Esophagus muscularis mucosa (tissue), 4 donors: ENCODE measurements around the gene OMG. TPM values are rescaled to one million over a fixed set of nuclear protein-coding genes. Genes with fewer than 3 reads are reported as not detected.

Source experiments
- DNase-seq: peaks from one replicate; pipeline ENCODE4 v3.0.0-alpha.2; 2017; ENCODE audit errors: extremely low spot score
- H3K27ac ChIP-seq, 4 donors: fragments of 200-600 bp; sonication (generic); replicated peaks in 1 of 4; 1 replicate in 3 of 4; 2 replicates in 1 of 4; pipeline ENCODE4 v1.5.1; 2016 to 2019; ENCODE audit warnings: mild to moderate bottlenecking in 1 of 4
- H3K27me3 ChIP-seq, 4 donors: fragments of 200-600 bp; sonication (generic); one replicate each; pipeline versions ENCODE4 v1.5.1 to v1.6.0; 2016 to 2019
- H3K36me3 ChIP-seq, 4 donors: fragments of 200-600 bp; sonication (generic); one replicate each; pipeline ENCODE4 v1.5.1; 2016 to 2019
- H3K4me1 ChIP-seq, 4 donors: fragments of 200-600 bp; sonication (generic); one replicate each; pipeline ENCODE4 v1.5.1; 2016 to 2019
- H3K4me3 ChIP-seq, 4 donors: fragments of 200-600 bp; sonication (generic); 1 replicate in 2 of 4; 2 replicates in 2 of 4; pipeline ENCODE4 v1.5.1; 2016 to 2019; ENCODE audit warnings: mild to moderate bottlenecking in 4 of 4, moderate library complexity in 1 of 4
- H3K9me3 ChIP-seq, 4 donors: fragments of 200-600 bp; sonication (generic); 1 replicate in 3 of 4; 2 replicates in 1 of 4; pipeline ENCODE4 v1.5.1; 2016 to 2019
- EP300 ChIP-seq: sonication (generic); formaldehyde crosslinking; IDR thresholded peaks from one replicate; pipeline ENCODE4 v1.6.1; 2017; ENCODE audit warnings: antibody characterized with exemption
- POLR2A ChIP-seq: fragments of 450-650 bp; IDR thresholded peaks from one replicate; pipeline ENCODE4 v1.6.1; 2017; ENCODE audit warnings: antibody characterized with exemption, moderate library complexity, mild to moderate bottlenecking, low read depth
- POLR2AphosphoS5 ChIP-seq, 2 donors: sonication (generic); formaldehyde crosslinking; IDR thresholded peaks; one replicate each; pipeline ENCODE4 v1.6.1; 2017; ENCODE audit warnings: antibody characterized with exemption in 2 of 2
- WGBS: methylation state at CpG from one replicate; pipeline ENCODE4 v1.1.5; 2018; 5-methylcytosine and 5-hydroxymethylcytosine counted together
- intact Hi-C: fragments of 100-400 bp; cut with DNase I; formaldehyde crosslinking; loops from one replicate; pipeline ENCODE4 v1.15.1; 2023
- total RNA-seq, 4 donors: library from RNA; depleted of rRNA; stranded (reverse); fragments of >200 nt; gene quantifications; one replicate each; pipeline versions ENCODE4 v1.1.0 to v1.2.1, GENCODE V29; 2016
- TF ChIP-seq, protein P1 (sequence below), 3 experiments: fragments of 200-600 bp in 2 of 3; fragments of 450-650 bp in 1 of 3; sonication (generic) in 2 of 3; IDR thresholded peaks; one replicate each; pipeline ENCODE4 v1.5.1; 2017 to 2019; ENCODE audit warnings: antibody characterized with exemption in 3 of 3, mild to moderate bottlenecking in 2 of 3, moderate library complexity in 1 of 3

The OMG gene
- total RNA-seq, 4 donors from 2014 or later, result 0.66 to 1.1 TPM; not detected in 2

DNA sequence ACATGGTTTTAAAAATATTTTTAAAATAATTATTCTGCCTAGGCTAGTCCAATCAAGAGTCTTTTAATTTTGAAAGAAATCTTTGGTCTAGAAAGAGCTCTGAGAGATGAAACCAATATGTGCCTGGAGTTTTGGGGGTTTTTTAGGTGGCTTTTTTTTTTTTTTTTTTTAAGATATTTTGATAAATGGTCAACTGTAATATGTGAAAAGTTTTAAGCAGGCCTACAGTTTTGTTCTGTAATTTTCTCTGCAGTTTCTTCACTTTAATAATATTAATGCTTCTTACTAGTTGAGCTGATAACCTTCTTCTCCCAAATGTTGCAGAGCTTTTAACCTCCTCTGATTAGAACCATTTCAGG is 45.1 kb downstream of the OMG start:
- intact Hi-C loops, result no loop called here
- peaks cover 0 to 6% (median 2%) of the 10 kb centered on the region in 4 donors for H3K4me1 ChIP-seq
- no peaks in the 10 kb centered on the region for H3K9me3 ChIP-seq
- no peak overlapping the region for H3K27ac ChIP-seq
- H3K27me3 ChIP-seq, result no peaks in the 10 kb centered on the region
- DNase-seq, result no peak
- no peak for TF ChIP-seq EP300
- TF ChIP-seq, protein P1, sequence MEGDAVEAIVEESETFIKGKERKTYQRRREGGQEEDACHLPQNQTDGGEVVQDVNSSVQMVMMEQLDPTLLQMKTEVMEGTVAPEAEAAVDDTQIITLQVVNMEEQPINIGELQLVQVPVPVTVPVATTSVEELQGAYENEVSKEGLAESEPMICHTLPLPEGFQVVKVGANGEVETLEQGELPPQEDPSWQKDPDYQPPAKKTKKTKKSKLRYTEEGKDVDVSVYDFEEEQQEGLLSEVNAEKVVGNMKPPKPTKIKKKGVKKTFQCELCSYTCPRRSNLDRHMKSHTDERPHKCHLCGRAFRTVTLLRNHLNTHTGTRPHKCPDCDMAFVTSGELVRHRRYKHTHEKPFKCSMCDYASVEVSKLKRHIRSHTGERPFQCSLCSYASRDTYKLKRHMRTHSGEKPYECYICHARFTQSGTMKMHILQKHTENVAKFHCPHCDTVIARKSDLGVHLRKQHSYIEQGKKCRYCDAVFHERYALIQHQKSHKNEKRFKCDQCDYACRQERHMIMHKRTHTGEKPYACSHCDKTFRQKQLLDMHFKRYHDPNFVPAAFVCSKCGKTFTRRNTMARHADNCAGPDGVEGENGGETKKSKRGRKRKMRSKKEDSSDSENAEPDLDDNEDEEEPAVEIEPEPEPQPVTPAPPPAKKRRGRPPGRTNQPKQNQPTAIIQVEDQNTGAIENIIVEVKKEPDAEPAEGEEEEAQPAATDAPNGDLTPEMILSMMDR (IDR thresholded peaks at IDR 0.05), result no peak
- no peak for TF ChIP-seq POLR2AphosphoS5 (IDR thresholded peaks at IDR 0.05)
- no peak for TF ChIP-seq POLR2A
- H3K4me3 ChIP-seq, result no peak overlapping the region
- H3K36me3 ChIP-seq, result peaks cover 7 to 27% (median 12%) of the 10 kb centered on the region in 4 donors

DNA sequence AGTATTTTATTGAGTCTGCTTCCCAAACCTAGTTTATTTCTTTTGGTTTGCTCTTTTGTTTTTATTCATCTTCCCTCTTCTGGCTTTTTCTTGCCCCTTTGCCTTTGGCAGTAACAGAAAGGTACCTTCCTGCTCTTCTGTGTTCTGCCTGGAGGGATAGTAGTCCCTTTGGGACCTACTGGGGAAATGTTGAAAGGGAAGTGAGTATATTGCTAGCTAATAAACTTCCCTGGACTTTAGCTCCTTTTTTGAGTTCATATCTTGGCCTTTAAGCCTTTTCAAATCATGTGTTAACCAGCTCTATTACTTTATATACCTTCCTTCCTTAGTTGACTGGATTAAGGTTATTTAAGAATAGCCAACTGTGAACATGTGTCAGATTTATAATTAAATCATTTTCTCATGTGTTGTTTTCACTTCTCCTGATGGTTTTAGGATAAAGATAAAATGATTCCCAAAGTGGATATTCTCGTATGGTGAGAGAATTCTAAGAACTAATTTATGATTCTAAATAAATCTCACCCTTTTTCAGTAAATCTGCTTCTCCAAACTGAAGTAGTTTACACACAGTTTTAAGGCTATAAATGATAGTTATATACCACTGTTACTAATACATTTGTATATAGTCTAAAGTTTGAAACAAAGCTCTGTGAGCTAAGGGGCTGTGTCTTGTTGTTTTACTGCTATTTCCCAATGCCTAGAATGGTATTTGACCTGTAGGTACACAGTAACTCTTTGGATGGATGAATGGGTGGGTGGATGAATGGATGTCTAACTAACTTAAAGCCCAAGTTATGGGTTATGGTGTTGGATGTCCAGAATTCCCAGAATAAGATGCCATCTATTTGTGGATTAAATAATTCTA is 45.7 kb downstream of the OMG start:
- intact Hi-C loops, result no loop called here
- Histone ChIP-seq H3K4me3 (no peak overlapping the region), H3K27ac (no peak overlapping the region), H3K4me1 (peaks cover 0 to 6% (median 2%) of the 10 kb centered on the region in 4 donors), H3K9me3 (no peaks in the 10 kb centered on the region), H3K36me3 (peaks cover 7 to 27% (median 12%) of the 10 kb centered on the region in 4 donors), H3K27me3 (no peaks in the 10 kb centered on the region)
- no peak for DNase-seq
- TF ChIP-seq EP300 (no peak), POLR2A (no peak), POLR2AphosphoS5 (IDR thresholded peaks at IDR 0.05) (no peak)
- TF ChIP-seq, protein P1 (IDR thresholded peaks at IDR 0.05), result no peak
- WGBS, result 89% methylated on average over 1 of the region's 1 CpG

DNA sequence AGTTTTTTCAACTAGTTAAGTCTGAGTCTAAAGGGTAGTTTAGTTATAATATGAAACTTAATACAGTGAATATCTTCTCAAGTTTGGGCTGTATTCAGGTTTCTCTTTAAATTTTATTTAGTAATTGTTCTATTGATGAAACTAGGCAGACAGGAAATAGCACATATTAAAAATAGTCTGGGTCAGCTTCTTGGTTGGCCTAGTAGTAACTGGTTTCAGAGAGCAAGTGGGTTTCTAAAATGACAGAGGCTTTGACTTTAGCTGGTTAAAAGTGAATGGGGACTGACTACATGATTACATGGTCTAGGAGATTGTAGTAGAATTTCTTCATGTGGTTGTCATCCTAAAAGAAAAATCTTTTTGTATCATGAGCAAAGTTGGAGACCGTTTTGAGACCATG is 46.8 kb downstream of the OMG start:
- Histone ChIP-seq H3K36me3 (peaks cover 7 to 37% (median 16%) of the 10 kb centered on the region in 4 donors), H3K27ac (no peak overlapping the region), H3K4me3 (no peak overlapping the region), H3K9me3 (no peaks in the 10 kb centered on the region), H3K27me3 (no peaks in the 10 kb centered on the region), H3K4me1 (peaks cover 0 to 6% (median 2%) of the 10 kb centered on the region in 4 donors)
- no peak for DNase-seq
- TF ChIP-seq POLR2AphosphoS5 (IDR thresholded peaks at IDR 0.05) (no peak), POLR2A (no peak), EP300 (no peak)
- TF ChIP-seq, protein P1 (IDR thresholded peaks at IDR 0.05), result no peak
- intact Hi-C loops, result no loop called here
- 73% methylated on average over 1 of the region's 1 CpG for WGBS

DNA sequence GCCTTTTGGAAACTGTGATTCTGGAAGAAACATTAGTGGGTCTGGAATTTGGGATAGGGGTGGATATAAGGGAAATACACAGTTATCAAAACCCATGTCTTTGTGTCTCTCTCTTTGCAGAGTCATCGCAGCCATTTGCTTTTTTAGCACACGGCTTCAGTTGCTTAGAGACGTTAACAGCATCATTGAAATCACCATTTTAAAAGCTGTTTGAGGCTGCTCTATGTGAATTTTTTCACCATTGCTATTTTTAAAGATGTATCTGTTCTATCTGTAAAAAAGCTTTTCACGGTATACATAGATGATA is 47.3 kb downstream of the OMG start:
- TF ChIP-seq, protein P1 (IDR thresholded peaks at IDR 0.05), result no peak
- TF ChIP-seq POLR2AphosphoS5 (IDR thresholded peaks at IDR 0.05) (no peak), EP300 (no peak), POLR2A (no peak)
- intact Hi-C loops, result no loop called here
- Histone ChIP-seq H3K9me3 (no peaks in the 10 kb centered on the region), H3K4me3 (no peak overlapping the region), H3K27ac (no peak overlapping the region), H3K27me3 (no peaks in the 10 kb centered on the region), H3K36me3 (peaks cover 9 to 42% (median 18%) of the 10 kb centered on the region in 4 donors), H3K4me1 (peaks cover 0 to 6% (median 2%) of the 10 kb centered on the region in 4 donors)
- DNase-seq, result no peak
- 85% methylated on average over 4 of the region's 4 CpGs for WGBS
